Mesenteric fat pad (tissue), 1 donor: ENCODE data around the gene CDKN1C. TPM values are rescaled to one million over a fixed set of nuclear protein-coding genes. Genes with fewer than 3 reads are reported as not detected.
A peak's percentile ranks its signal among the peaks of the same experiment; 100 is the strongest.

Source experiments
- DNase-seq: peaks from one replicate; pipeline ENCODE4 v3.0.0-alpha.2; 2020; ENCODE audit warnings: low spot score
- total RNA-seq: library from RNA; stranded (reverse); fragmentation: NEBNext Ultra II Directional; extraction: Animal tissue kit (Norgen Biotek cat#: 25700); gene quantifications from one replicate; pipeline ENCODE4 v1.2.1, GENCODE V29; 2021
- donor health status: DM: yes; HTN: yes; CAD: no.

CDKN1C gene
- total RNA-seq, 1 donor from 2014 or later, result 252 TPM

- no peak for DNase-seq
Measured at GRCh38 chr11:2890466-2891294, 5.1 kb upstream of the CDKN1C start.

- no peak for DNase-seq
Measured at GRCh38 chr11:2889362-2890273, 4.0 kb upstream of the CDKN1C start.

DNA sequence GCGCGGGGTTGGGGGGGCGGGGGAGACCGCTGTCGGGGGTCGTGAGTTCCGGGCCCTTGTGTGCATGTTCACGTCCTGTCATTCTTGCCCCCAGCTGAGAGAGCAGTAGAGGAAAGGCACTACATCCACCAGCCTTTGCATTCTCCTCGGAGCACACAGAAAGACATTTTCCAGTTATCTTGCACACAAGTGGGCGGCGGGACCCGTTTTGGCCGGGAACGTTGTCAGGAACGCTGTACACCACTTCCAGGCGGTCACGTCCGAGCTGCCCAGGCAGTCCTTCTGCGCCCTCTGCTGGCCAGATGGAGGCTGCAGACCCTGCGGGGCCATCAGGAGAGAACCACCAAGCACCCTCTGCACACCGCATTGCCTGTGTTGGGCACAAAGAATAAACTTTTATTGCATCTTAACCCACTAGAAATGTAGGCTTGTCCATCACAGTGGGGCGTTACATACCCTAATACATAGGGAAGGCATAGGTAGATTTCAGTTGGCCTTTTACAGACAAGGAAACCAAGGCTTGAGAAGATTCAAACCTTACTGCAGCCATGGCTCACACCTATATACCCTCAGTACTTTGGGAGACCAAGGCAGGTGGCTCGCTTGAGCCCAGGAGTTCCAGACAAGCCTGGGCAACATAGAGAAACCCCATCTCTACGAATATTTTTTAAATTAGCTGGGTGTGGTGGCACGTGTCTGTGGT, 2.8 kb upstream of the CDKN1C start:
- peak; percentile 95 for DNase-seq

- DNase-seq, result no peak
Measured at GRCh38 chr11:2887515-2888195, 2.1 kb upstream of the CDKN1C start.

DNA sequence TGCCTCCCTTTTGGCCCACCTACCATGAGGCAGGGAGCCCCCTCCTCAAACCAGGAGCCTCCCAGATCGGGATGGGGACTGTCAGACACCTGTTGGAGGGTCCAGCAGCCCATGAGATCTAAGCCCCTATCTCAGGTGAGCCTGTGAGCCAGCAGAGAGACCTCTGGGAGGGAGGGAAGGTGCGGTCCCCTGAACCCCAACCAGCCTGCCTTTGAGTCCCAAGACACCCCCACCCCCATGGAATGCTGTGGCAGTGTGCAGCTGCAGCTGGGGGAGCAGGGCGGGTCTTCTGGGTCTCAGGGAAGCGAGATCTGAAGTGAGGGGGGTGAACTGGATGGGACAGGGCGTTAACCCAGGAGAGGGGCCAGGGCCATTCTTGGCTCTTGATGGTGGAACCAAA, 1.4 kb upstream of the CDKN1C start:
- DNase-seq, result no peak

GRCh38 chr11:2886191-2886894, 768 bp upstream of the CDKN1C start:
- DNase-seq, result no peak

DNA sequence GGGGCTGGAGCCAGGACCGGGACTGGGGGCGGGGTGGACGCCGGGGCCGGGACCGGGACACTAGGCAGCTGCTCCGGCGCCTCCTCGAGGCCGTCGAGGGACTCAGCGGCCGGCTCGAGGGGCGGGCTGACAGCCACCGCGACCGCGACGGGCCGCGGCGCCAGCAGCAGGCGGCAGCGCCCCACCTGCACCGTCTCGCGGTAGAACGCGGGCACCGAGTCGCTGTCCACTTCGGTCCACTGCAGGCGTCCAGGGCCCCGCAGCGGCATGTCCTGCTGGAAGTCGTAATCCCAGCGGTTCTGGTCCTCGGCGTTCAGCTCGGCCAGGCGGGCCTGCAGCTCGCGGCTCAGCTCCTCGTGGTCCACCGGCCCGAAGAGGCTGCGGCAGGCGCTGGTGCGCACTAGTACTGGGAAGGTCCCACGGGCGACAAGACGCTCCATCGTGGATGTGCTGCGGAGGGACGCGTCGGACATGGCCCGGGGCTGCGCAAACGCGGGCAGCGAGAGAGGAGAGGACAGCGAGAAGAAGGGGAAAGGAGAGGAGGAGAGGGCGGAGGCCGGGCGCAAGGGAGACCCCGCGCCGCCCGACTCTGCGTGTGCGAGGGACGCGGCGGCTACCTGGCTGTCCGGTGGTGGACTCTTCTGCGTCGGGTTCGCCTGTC, 428 bp downstream of the CDKN1C start:
- DNase-seq, result no peak

DNA sequence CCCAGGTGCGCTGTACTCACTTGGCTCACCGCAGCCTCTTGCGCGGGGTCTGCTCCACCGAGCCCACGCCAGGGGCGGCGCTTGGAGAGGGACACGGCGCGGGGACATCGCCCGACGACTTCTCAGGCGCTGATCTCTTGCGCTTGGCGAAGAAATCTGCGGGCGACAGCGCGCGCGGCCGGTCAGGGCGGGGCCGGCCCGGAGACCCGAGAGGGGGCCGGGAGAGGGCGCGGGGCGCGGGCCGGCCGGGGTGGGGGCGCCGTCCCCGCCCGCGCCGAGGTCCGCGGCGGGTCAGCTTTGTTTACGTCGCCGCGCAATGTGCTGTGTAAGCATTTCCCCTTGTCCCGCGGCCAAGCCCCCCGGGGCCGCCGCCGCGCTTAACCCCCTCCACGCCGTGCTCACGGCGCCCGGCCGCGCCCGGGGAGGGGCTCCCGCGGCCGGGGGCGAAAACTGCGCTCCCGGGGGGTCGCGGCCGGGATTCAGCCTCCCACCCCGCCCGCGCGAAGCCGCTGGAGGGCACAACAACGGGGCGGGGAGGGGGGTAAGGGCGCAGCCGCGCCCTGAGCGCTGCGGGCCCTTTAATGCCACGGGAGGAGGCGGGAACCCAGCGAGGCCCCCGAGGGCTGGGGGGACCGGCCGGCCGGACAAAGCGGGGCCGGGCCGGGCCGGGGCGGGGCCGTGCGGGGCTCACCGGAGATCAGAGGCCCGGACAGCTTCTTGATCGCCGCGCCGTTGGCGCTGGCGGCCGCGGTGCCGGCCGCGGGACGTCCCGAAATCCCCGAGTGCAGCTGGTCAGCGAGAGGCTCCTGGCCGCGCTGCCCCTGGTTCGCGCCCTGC, 1.4 kb downstream of the CDKN1C start:
- no peak for DNase-seq

GRCh38 chr11:2883640-2883978, 2.0 kb downstream of the CDKN1C start:
- no peak for DNase-seq

DNA sequence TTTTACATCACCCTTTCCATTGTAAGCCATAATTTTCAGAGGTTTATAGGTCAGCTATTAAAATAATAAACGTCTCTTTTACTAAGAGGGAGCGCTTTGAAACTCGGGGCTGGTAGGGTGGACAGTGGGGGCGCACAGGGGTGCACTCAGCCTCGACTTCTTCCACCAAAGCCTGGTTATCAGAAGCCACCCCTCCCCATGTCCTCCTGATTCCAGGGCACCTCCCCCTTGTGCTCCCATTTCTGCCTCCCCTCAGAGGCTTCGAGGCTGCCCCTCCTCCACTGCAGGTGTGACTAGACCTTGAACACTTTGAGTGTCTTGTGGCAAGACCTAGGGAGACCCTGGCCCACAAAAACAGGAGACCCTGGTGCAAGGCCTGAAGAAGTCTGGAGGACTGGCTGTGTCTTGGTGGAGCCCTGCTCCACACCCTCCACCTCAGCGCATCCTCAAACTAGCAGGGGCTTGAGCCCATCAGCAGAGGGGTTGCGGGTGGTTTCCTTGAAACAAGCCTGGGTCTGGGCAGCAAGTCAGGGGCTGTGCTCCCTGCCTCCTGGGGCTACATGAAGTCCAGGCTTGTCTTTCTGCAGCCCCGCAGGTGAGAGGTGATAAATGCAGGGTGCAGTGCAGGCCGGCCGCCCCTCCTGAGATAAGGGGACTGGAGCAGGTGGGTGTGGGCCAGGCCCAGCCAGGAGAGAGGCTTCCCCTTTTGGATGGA, 3.0 kb downstream of the CDKN1C start:
- DNase-seq, result no peak

DNA sequence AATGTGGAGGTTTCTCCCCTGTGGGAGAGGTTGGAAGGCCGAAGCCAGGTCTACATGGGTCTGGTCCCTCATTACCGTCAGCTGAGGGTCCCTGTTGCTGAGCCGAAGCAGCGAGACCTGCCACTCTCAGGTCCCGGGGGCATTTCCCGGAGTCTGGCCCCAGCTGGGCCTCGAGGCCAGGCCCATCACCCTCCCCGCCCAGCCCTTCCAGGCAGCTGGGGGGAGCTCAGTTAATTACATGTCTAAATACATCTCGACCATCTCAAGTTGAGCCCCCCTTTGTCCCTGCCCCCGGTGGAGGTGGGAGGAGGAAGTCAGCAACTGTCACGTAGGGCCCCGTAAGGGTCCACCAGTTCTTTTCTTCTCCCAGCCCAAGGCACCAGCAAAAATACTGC, 3.6 kb downstream of the CDKN1C start:
- DNase-seq, result no peak

- DNase-seq, result no peak
Measured at GRCh38 chr11:2881076-2881980, 4.2 kb downstream of the CDKN1C start.

GRCh38 chr11:2880646-2881045, 4.9 kb downstream of the CDKN1C start:
- no peak for DNase-seq

DNA sequence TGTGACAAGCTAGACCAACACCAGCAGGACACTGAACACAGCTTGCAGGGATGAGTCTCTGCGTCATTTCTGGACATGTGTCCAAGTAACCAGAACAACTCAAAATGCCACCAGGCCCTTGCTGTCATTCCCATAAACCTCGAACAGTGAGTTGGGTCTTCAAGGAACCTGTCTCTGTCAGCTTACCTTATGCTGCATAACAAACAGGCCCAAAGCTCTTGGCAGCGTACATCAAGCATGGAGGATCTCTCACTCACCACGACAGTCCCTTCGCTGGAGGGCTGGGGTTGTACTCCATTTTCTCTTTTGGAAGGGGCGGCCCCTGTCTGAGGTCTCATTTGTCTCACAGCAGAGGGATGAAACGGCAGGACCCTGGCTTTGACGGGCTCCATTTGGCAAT, 6.8 kb downstream of the CDKN1C start:
- DNase-seq, result no peak

GRCh38 chr11:2877474-2877873, 8.1 kb downstream of the CDKN1C start:
- DNase-seq, result no peak

GRCh38 chr11:2874963-2875362, 10.6 kb downstream of the CDKN1C start:
- DNase-seq, result no peak

- no peak for DNase-seq
Measured at GRCh38 chr11:2870969-2871680, 14.4 kb downstream of the CDKN1C start.
